Islet precursor cell (in vitro differentiated cells): ENCODE results near the gene MAN1B1.

Source experiments
- DNase-seq: peaks from one replicate; pipeline ENCODE4 v3.0.0-alpha.2; 2018

The MAN1B1 gene

GRCh38 chr9:137069508-137070091 lies 17.2 kb upstream of the MAN1B1 start:
- no peak for DNase-seq

GRCh38 chr9:137070201-137070905 lies 16.4 kb upstream of the MAN1B1 start, which contains the start of gene SAPCD2:
TSS of gene SAPCD2 (minus strand) at chr9:137070557. CDS start at chr9:137070460, 97 bp downstream.
- DNase-seq: peak; percentile 96

- no peak for DNase-seq
Observed at GRCh38 chr9:137070906-137071275, 15.9 kb upstream of the MAN1B1 start.

GRCh38 chr9:137071282-137071681 lies 15.5 kb upstream of the MAN1B1 start:
- DNase-seq: no peak

GRCh38 chr9:137073992-137074399 lies 12.8 kb upstream of the MAN1B1 start:
- DNase-seq: no peak

GRCh38 chr9:137074657-137075274 lies 12.0 kb upstream of the MAN1B1 start:
- DNase-seq: no peak

- no peak for DNase-seq
Observed at GRCh38 chr9:137075275-137075775, 11.5 kb upstream of the MAN1B1 start.

- no peak for DNase-seq
Observed at GRCh38 chr9:137076636-137077009, 10.2 kb upstream of the MAN1B1 start.

GRCh38 chr9:137077010-137077747 lies 9.6 kb upstream of the MAN1B1 start, which contains the start of gene UAP1L1:
TSS of gene UAP1L1 (plus strand) at chr9:137077517. CDS start at chr9:137077533, 16 bp downstream.
- peak; percentile 69 for DNase-seq

GRCh38 chr9:137077758-137078693 lies 8.8 kb upstream of the MAN1B1 start:
- no peak for DNase-seq

- DNase-seq: peak; percentile 73
Observed at GRCh38 chr9:137078701-137079400, 7.9 kb upstream of the MAN1B1 start.

GRCh38 chr9:137079401-137079787 lies 7.4 kb upstream of the MAN1B1 start:
- no peak for DNase-seq

GRCh38 chr9:137080260-137081122 lies 6.3 kb upstream of the MAN1B1 start:
- DNase-seq: peak; percentile 41

GRCh38 chr9:137082222-137082924 lies 4.4 kb upstream of the MAN1B1 start:
- DNase-seq: no peak

GRCh38 chr9:137082925-137083290 lies 3.9 kb upstream of the MAN1B1 start:
- no peak for DNase-seq

- DNase-seq: peak; percentile 95
Observed at GRCh38 chr9:137083394-137084004, 3.3 kb upstream of the MAN1B1 start.

GRCh38 chr9:137084526-137084925 lies 2.3 kb upstream of the MAN1B1 start:
- no peak for DNase-seq

- peak; percentile 80 for DNase-seq
Observed at GRCh38 chr9:137085920-137086530, 760 bp upstream of the MAN1B1 start.

- no peak for DNase-seq
Observed at GRCh38 chr9:137087409-137087925, 682 bp downstream of the MAN1B1 start.
